Measurements from ENCODE around the gene ARL15. TPM values are rescaled to one million over a fixed set of nuclear protein-coding genes. Genes with fewer than 3 reads are reported as not detected.

ARL15 gene
- total and polyA plus RNA-seq, 2 donors (not counting 1 experiment from before 2014, with no cell fraction given), result 5.8 to 20.5 TPM

- H3K4me2 ChIP-seq (replicated peaks; ENCODE audit: low read depth, low read length, poor library complexity, severe bottlenecking), result no peak overlapping the region
- no peak for TF ChIP-seq CTCF (IDR thresholded peaks at IDR 0.05)
- no peak for TF ChIP-seq EZH2 (IDR thresholded peaks at IDR 0.05; ENCODE audit: borderline replicate concordance, insufficient read depth, low read depth, low read length, poor library complexity, severe bottlenecking)
- H3K4me3 Mint-ChIP-seq, result no peak overlapping the region
- DNase-seq (no peak), ATAC-seq (ENCODE audit: low read depth) (no peak)
- POLR2A ChIA-PET, result no interaction called here
- no peak overlapping the region for H3K27ac ChIP-seq (ENCODE audit: low read length in 2 of 2)
- no peaks in the 10 kb centered on the region for H3K4me1 ChIP-seq (ENCODE audit: control insufficient read depth in 2 of 2, insufficient read depth in 2 of 2, low read length in 2 of 2)
- H3K27me3 Mint-ChIP-seq, result no peaks in the 10 kb centered on the region
- no peaks in the 10 kb centered on the region for H3K9me3 Mint-ChIP-seq (ENCODE audit: insufficient read depth)
- no peak overlapping the region for H3K27ac Mint-ChIP-seq
- H4K20me1 ChIP-seq (ENCODE audit: control insufficient read depth, insufficient read depth, low read length, poor library complexity, severe bottlenecking), result no peaks in the 10 kb centered on the region
- no peak overlapping the region for H2AFZ ChIP-seq (ENCODE audit: insufficient read depth, low read depth, low read length, poor library complexity, severe bottlenecking)
- intact Hi-C loops (cut with micrococcal nuclease), result no loop called here
- H3K4me3 ChIP-seq (ENCODE audit: control extremely low read depth in 1 of 5, extremely low read depth in 1 of 5, insufficient read depth in 1 of 5, low read depth in 2 of 5, low read length in 4 of 5), result no peak overlapping the region
- WGBS (ENCODE audit: insufficient coverage), result 71% methylated on average over 4 of the region's 4 CpGs
- no peak overlapping the region for H3K9ac ChIP-seq (ENCODE audit: low read length)
- no peaks in the 10 kb centered on the region for H3K9me3 ChIP-seq (ENCODE audit: control extremely low read depth in 1 of 3, control insufficient read depth in 2 of 3, insufficient read depth in 1 of 3, low read length in 2 of 3)
- H3K27me3 ChIP-seq (replicated peaks in 1 of 4; ENCODE audit: control extremely low read depth in 1 of 4, control insufficient read depth in 3 of 4, insufficient read depth in 4 of 4, low read length in 3 of 4), result no peaks in the 10 kb centered on the region
- peaks cover 0 to 2% of the 10 kb centered on the region in 2 experiments for H3K36me3 ChIP-seq (replicated peaks in 1 of 2; ENCODE audit: control extremely low read depth in 1 of 2, control insufficient read depth in 1 of 2, extremely low read depth in 1 of 2, insufficient read depth in 2 of 2, low read length in 1 of 2)
- CTCF ChIA-PET, result no interaction called here
- no peaks in the 10 kb centered on the region for H3K79me2 ChIP-seq (ENCODE audit: control insufficient read depth, insufficient read depth, low read length)
- no peaks in the 10 kb centered on the region for H3K4me1 Mint-ChIP-seq
Observed at GRCh38 chr5:53891159-53891558, 419.2 kb downstream of the ARL15 start.

- Histone ChIP-seq H3K9me3 (ENCODE audit: control extremely low read depth in 1 of 3, control insufficient read depth in 2 of 3, insufficient read depth in 1 of 3, low read length in 2 of 3) (no peaks in the 10 kb centered on the region), H3K27me3 (replicated peaks in 1 of 4; ENCODE audit: control extremely low read depth in 1 of 4, control insufficient read depth in 3 of 4, insufficient read depth in 4 of 4, low read length in 3 of 4) (no peaks in the 10 kb centered on the region), H3K4me3 (ENCODE audit: control extremely low read depth in 1 of 5, extremely low read depth in 1 of 5, insufficient read depth in 1 of 5, low read depth in 2 of 5, low read length in 4 of 5) (no peak overlapping the region), H3K9ac (ENCODE audit: low read length) (no peak overlapping the region), H3K79me2 (ENCODE audit: control insufficient read depth, insufficient read depth, low read length) (no peaks in the 10 kb centered on the region), H3K4me2 (replicated peaks; ENCODE audit: low read depth, low read length, poor library complexity, severe bottlenecking) (no peak overlapping the region), H3K27ac (ENCODE audit: low read length in 2 of 2) (no peak overlapping the region), H3K36me3 (replicated peaks in 1 of 2; ENCODE audit: control extremely low read depth in 1 of 2, control insufficient read depth in 1 of 2, extremely low read depth in 1 of 2, insufficient read depth in 2 of 2, low read length in 1 of 2) (peaks cover 0 to 2% of the 10 kb centered on the region in 2 experiments), H3K4me1 (ENCODE audit: control insufficient read depth in 2 of 2, insufficient read depth in 2 of 2, low read length in 2 of 2) (no peaks in the 10 kb centered on the region), H4K20me1 (ENCODE audit: control insufficient read depth, insufficient read depth, low read length, poor library complexity, severe bottlenecking) (no peaks in the 10 kb centered on the region), H2AFZ (ENCODE audit: insufficient read depth, low read depth, low read length, poor library complexity, severe bottlenecking) (no peak overlapping the region)
- intact Hi-C loops (cut with micrococcal nuclease), result no loop called here
- 99% methylated on average over 7 of the region's 7 CpGs for WGBS (ENCODE audit: insufficient coverage)
- ATAC-seq (ENCODE audit: low read depth) (no peak), DNase-seq (no peak)
- no peaks in the 10 kb centered on the region for H3K9me3 Mint-ChIP-seq (ENCODE audit: insufficient read depth)
- H3K27me3 Mint-ChIP-seq, result no peaks in the 10 kb centered on the region
- TF ChIP-seq CTCF (IDR thresholded peaks at IDR 0.05), result no peak
- no peak for TF ChIP-seq EZH2 (IDR thresholded peaks at IDR 0.05; ENCODE audit: borderline replicate concordance, insufficient read depth, low read depth, low read length, poor library complexity, severe bottlenecking)
- ChIA-PET CTCF (no interaction called here), POLR2A (no interaction called here)
- H3K27ac Mint-ChIP-seq, result no peak overlapping the region
- no peak overlapping the region for H3K4me3 Mint-ChIP-seq
- H3K4me1 Mint-ChIP-seq, result no peaks in the 10 kb centered on the region
Observed at GRCh38 chr5:53890490-53890889, 419.9 kb downstream of the ARL15 start.

Measured in B cell (primary cell).